ENCODE results near the gene GRK7. TPM values are rescaled to one million over a fixed set of nuclear protein-coding genes. Genes with fewer than 3 reads are reported as not detected.

Gene GRK7
- total and polyA plus RNA-seq, 2 donors (not counting 3 experiments of a cell fraction or from before 2014, with no cell fraction given) = not detected

DNA sequence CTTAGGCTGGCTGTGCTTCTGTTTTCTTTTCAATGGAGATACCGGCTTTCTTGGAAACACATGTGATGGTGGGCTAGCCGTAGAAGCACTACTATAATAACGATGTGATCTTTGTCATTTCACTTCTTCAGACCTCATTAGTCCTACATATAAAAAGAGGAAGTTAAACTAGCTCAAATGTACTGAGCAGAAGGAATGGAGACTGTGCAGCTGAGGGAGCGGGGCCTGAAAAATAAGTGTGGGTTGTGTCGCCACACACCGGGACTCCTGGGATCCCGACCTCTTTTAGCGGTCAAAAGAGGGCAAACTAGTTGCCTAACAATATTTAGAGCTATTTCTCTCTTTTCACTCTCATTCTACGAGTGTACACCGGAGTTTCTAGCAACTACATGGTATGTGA, 26.1 kb upstream of the GRK7 start:
- Histone ChIP-seq H3K9ac (replicated peaks; ENCODE audit: extremely low read depth, insufficient read depth, low read length) (no peak overlapping the region), H3K27me3 (ENCODE audit: control insufficient read depth in 2 of 2, insufficient read depth in 2 of 2, low read length in 2 of 2) (peaks cover 0 to 2% of the 10 kb centered on the region in 2 experiments), H2AFZ (ENCODE audit: low read depth, low read length) (peak overlapping the region; percentile 27), H3K9me1 (replicated peaks; ENCODE audit: control insufficient read depth, extremely low read depth, insufficient read depth, low read length) (no peaks in the 10 kb centered on the region), H3K79me2 (ENCODE audit: control insufficient read depth, insufficient read depth, low read length) (peaks cover 37% of the 10 kb centered on the region), H3K4me2 (ENCODE audit: insufficient read depth, low read length) (no peak overlapping the region), H3K4me3 (replicated peaks in 1 of 3; ENCODE audit: insufficient read depth in 1 of 3, low read depth in 1 of 3, low read length in 3 of 3) (no peak overlapping the region), H3K36me3 (ENCODE audit: control insufficient read depth in 2 of 2, extremely low read depth in 1 of 2, insufficient read depth in 2 of 2, low read length in 2 of 2) (peaks cover 0 to 3% of the 10 kb centered on the region in 2 experiments), H3K9me3 (replicated peaks; ENCODE audit: control insufficient read depth, insufficient read depth, low read length) (no peaks in the 10 kb centered on the region), H3K4me1 (ENCODE audit: control insufficient read depth, extremely low read depth, insufficient read depth, low read length) (peaks cover 19% of the 10 kb centered on the region), H3K27ac (ENCODE audit: insufficient read depth, low read depth, low read length) (no peak overlapping the region), H4K20me1 (replicated peaks; ENCODE audit: control insufficient read depth, extremely low read depth, insufficient read depth, low read length) (peaks cover 4% of the 10 kb centered on the region)
- DNase-seq (ENCODE audit: low read depth, low spot score) = no peak
- POLR2A ChIA-PET = no interaction called here
- no peak for FAIRE-seq
- dilution Hi-C loops (cut with MboI; ENCODE audit: extremely low pct_ligation_motif_present, low sequenced_read_pairs) (no loop called here), intact Hi-C loops (cut with micrococcal nuclease) (loop anchor here (5.0 kb wide), 1 partner anchor 540 kb away; no protein-coding TSS in a partner anchor)
- no peak for TF ChIP-seq FOS (IDR thresholded peaks at IDR 0.05; ENCODE audit: borderline replicate concordance, insufficient read depth, low read length)
- no peak for TF ChIP-seq MAX (IDR thresholded peaks at IDR 0.05; ENCODE audit: insufficient read depth, insufficient read length)
- TF ChIP-seq POLR2A (IDR thresholded peaks at IDR 0.05; ENCODE audit: low read depth, low read length) = no peak
- TF ChIP-seq POLR2AphosphoS5 (IDR thresholded peaks at IDR 0.05; ENCODE audit: insufficient read depth, low read depth, low read length) = no peak
- TF ChIP-seq CTCF (IDR thresholded peaks at IDR 0.05; ENCODE audit: extremely low read depth in 1 of 2, insufficient read depth in 1 of 2, low read depth in 1 of 2, low read length in 2 of 2) = no peak
- CTCF ChIA-PET = interaction anchor here (5.0 kb wide), 1 partner anchor 176 kb away, joined by 48 read pairs; no protein-coding TSS in a partner anchor
- no TSS peak for BruUV-seq (replicated peaks)

- Histone ChIP-seq H3K4me1 (ENCODE audit: control insufficient read depth, extremely low read depth, insufficient read depth, low read length) (peaks cover 19% of the 10 kb centered on the region), H3K36me3 (ENCODE audit: control insufficient read depth in 2 of 2, extremely low read depth in 1 of 2, insufficient read depth in 2 of 2, low read length in 2 of 2) (peaks cover 0 to 3% of the 10 kb centered on the region in 2 experiments), H3K27me3 (ENCODE audit: control insufficient read depth in 2 of 2, insufficient read depth in 2 of 2, low read length in 2 of 2) (peaks cover 0 to 2% of the 10 kb centered on the region in 2 experiments), H3K9me1 (replicated peaks; ENCODE audit: control insufficient read depth, extremely low read depth, insufficient read depth, low read length) (no peaks in the 10 kb centered on the region), H3K4me3 (replicated peaks in 1 of 3; ENCODE audit: insufficient read depth in 1 of 3, low read depth in 1 of 3, low read length in 3 of 3) (peak overlapping the region in 1 of 3 experiments; percentile 20), H3K4me2 (ENCODE audit: insufficient read depth, low read length) (peak overlapping the region; percentile 73), H3K27ac (ENCODE audit: insufficient read depth, low read depth, low read length) (peak overlapping the region; percentile 45), H3K79me2 (ENCODE audit: control insufficient read depth, insufficient read depth, low read length) (peaks cover 40% of the 10 kb centered on the region), H3K9me3 (replicated peaks; ENCODE audit: control insufficient read depth, insufficient read depth, low read length) (no peaks in the 10 kb centered on the region), H2AFZ (ENCODE audit: low read depth, low read length) (peak overlapping the region; percentile 88), H4K20me1 (replicated peaks; ENCODE audit: control insufficient read depth, extremely low read depth, insufficient read depth, low read length) (peaks cover 4% of the 10 kb centered on the region), H3K9ac (replicated peaks; ENCODE audit: extremely low read depth, insufficient read depth, low read length) (no peak overlapping the region)
- DNase-seq (ENCODE audit: low read depth, low spot score) (no peak), FAIRE-seq (no peak)
- TF ChIP-seq POLR2A (IDR thresholded peaks at IDR 0.05; ENCODE audit: low read depth, low read length) = no peak
- TF ChIP-seq MYC (IDR thresholded peaks at IDR 0.05; ENCODE audit: low read depth, low read length) = no peak
- no peak for TF ChIP-seq JUN (IDR thresholded peaks at IDR 0.05; ENCODE audit: borderline replicate concordance, insufficient read depth, insufficient read length, low read depth)
- TF ChIP-seq MAX (IDR thresholded peaks at IDR 0.05; ENCODE audit: insufficient read depth, insufficient read length) = no peak
- no peak for TF ChIP-seq POLR2AphosphoS5 (IDR thresholded peaks at IDR 0.05; ENCODE audit: insufficient read depth, low read depth, low read length)
- no peak for TF ChIP-seq EZH2 (IDR thresholded peaks at IDR 0.05; ENCODE audit: borderline replicate concordance, low read depth, low read length, severe bottlenecking)
- TF ChIP-seq GATA2 (IDR thresholded peaks at IDR 0.05; ENCODE audit: insufficient read depth, insufficient read length, low read depth, low read length) = no peak
- no peak for TF ChIP-seq FOS (IDR thresholded peaks at IDR 0.05; ENCODE audit: borderline replicate concordance, insufficient read depth, low read length)
- TF ChIP-seq CTCF (IDR thresholded peaks at IDR 0.05; ENCODE audit: extremely low read depth in 1 of 2, insufficient read depth in 1 of 2, low read depth in 1 of 2, low read length in 2 of 2) = no peak
- ChIA-PET POLR2A (no interaction called here), CTCF (interaction anchor here (0.9 to 5.0 kb wide), 10 partner anchors 15 to 472 kb away, joined by 3 to 48 read pairs (median 4); partner anchors contain the start of gene ATP1B3)
- intact Hi-C loops (cut with micrococcal nuclease) (loop anchor here (1.0 to 5.0 kb wide), 9 partner anchors 29 to 540 kb away; no protein-coding TSS in a partner anchor), dilution Hi-C loops (cut with MboI; ENCODE audit: extremely low pct_ligation_motif_present, low sequenced_read_pairs) (no loop called here)
- no TSS peak for BruUV-seq (replicated peaks)
Measured at GRCh38 chr3:141737678-141738021, 25.6 kb upstream of the GRK7 start.

Data from endothelial cell of umbilical vein (primary cell).